HG03066 (cell line): ENCODE measurements around the gene OR8B8.
A peak's percentile ranks its signal among the peaks of the same experiment; 100 is the strongest.
"Not testable (repeated sequence)": the region's sequence is repeated elsewhere in the genome, so short reads cannot be mapped to it uniquely, and the experiment has no call there.

Experiments
- ATAC-seq: cut with Tn5 transposase; IDR thresholded peaks from one replicate; pipeline ENCODE4 v1.9.1; 2021; ENCODE audit warnings: low read depth; ENCODE audit not compliant: unreplicated experiment

Gene OR8B8

GRCh38 chr11:124442442-124442841 lies 3.1 kb downstream of the OR8B8 start:
- ATAC-seq: no peak

DNA sequence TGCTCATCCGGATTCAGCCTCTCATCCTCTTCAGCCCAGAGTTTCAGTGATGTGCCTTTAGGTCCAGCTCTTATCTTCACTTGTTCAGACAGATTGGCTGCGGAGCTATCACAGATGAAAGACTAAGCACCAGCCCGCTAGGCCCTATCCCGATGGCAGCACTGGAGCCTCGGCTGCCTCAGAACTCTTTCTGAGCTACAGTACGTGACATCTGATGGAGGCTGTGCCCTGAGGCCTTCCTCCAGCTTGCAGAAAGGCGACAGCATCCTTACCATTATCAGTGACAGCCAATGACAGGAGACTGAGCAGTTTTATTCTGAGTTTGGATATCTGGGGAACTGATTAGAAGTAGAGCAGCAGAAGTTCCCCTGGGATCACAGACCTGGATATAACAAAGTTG lies 4.0 kb downstream of the OR8B8 start:
- ATAC-seq: no peak

DNA sequence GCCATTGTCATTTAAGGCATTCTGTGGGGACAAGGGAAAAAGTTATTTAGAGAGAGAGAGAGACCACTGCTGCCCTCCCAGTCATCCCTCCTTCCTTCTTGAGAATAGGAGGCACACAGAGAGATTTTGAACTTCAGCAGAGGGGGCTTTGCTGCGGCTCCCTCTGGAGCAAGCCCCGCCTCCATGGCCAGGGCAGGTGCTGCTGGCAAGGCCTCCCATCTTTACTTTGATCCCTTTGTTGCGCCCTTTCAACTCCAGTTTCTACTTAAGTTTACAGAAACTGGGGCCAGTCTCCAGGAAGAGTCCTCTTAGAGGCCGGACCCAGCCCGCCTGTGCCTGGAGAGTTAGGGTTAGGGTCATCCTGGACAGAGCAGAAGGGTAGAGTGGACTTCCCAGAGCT lies 4.4 kb downstream of the OR8B8 start:
- no peak for ATAC-seq

DNA sequence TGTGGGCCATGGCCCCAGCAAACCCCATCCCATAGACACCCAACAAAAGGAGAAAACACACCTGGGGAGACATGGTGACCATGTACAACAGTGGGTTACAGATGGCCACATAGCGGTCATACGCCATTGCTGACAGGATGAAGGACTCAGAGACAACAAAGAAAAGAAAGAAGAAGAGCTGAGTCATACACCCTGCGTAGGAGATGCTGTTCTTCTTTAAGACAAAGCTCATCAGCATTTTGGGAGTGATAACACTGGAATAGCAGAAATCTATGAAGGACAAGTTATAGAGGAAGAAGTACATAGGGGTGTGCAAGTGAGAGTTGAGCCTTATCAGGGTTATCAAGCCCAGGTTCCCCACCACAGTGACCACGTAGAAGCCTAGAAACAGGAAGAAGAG lies 4.9 kb downstream of the OR8B8 start:
- no peak for ATAC-seq

GRCh38 chr11:124434699-124435098 lies 10.8 kb downstream of the OR8B8 start:
- no peak for ATAC-seq

- no peak for ATAC-seq
These were observed 15.9 kb downstream of the OR8B8 start for GRCh38 chr11:124429599-124429998.

DNA sequence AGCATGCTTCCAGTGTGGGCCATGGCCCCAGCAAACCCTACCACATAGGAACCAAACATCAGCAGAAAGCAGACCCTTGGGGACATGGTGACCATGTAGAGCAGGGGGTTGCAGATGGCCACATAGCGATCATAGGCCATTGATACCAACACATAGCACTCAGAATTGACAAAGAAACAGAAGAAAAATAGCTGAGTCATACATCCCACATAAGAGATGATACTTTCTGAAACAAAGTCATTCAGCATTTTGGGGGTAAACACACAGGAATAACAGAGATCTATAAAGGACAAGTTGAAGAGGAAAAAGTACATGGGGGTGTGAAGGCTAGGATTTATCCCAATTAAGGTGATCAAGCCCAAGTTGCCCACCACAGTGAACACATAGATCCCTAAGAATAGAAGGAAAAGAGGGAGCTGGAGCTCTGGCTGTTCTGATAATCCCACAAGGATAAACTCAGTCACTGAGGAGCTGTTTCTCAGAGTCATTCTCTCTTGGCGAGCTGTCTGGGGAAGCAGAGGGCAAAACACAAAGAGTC lies 21.0 kb downstream of the OR8B8 start, which contains the start of gene OR8B4:
TSS of gene OR8B4 (minus strand) at position 488 of the 538 bp plus-strand sequence. CDS start at position 488, 0 bp downstream.
- ATAC-seq: no peak

GRCh38 chr11:124421043-124421442 lies 24.5 kb downstream of the OR8B8 start:
- ATAC-seq: no peak

DNA sequence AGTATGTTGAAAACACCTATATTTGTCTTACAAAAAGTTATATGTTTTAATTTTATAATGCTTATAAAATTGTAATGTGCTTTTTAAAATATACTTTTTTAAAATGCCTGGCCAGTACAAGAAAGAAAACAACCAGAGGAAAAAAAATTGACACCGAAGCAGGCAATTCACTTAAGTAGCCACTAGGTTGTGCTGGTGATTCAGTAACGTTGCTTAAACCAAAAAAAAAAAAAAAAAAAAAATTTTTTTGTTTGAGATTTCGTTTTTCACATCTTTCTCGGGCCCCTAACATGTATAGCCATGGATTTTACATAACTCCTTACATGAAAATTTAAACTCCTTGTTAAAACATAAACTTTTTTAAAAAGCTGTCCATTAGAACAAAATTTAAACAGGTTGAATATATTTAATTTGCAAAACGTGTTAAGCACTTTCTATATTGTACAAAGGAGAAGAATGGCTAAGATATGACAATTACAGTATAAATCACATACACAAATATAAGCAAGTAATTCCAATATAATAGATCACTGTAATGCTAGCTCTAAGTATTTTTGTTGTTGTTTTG lies 30.1 kb downstream of the OR8B8 start:
- no peak for ATAC-seq

DNA sequence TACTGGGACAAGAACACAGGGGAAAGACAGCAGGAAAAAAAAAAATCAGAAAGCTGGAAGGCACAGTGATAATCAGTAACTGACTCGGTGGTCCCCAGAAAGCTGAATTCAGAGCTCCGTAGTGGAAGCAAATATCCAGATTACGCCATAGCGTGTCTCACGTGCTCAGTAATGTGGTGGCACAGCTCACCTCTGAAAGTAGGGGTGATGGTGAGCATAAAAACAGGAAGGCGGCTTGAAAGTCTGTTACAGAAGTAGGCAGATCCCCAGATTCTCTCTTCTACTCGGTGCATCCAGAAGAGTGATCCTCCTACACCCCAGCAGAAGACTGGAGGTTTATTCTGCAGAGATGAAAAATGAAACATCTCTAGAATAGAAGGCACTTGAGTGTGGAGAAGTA lies 35.6 kb downstream of the OR8B8 start:
- no peak for ATAC-seq

GRCh38 chr11:124405581-124405980 lies 39.9 kb downstream of the OR8B8 start:
- ATAC-seq: no peak

DNA sequence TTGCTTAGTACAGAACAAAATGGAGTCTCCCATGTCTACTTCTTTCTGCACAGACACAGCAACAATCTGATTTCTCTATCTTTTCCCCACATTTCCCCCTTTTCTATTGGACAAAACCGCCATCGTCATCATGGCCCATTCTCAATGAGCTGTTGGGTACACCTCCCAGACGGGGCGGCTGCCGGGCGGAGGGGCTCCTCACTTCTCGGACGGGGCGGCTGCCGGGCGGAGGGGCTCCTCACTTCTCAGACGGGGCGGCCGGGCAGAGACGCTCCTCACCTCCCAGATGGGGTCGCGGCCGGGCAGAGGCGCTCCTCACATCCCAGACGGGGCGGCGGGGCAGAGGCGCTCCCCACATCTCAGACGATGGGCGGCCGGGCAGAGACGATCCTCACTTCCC lies 42.3 kb downstream of the OR8B8 start:
- not testable (repeated sequence) for ATAC-seq

GRCh38 chr11:124402326-124402922 lies 43.1 kb downstream of the OR8B8 start:
- peak; percentile 97 for ATAC-seq

DNA sequence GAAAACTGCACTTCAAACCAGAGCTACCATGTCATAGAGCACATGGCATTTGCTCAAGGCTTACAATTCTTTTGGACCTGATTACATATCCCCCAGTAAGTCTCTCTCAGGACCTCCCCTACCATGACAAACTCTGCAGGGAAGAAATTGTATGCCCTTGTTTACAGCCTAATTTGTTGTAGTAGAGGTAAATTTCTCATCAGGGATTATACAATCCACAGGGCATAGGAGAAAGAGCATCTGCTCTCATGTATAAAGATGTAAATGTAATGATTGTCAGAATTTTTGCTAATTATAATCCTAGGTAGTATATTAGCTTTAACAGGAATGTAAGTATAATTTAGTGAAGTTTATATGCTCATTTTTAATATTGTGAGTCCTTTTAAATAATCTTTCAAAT lies 46.6 kb downstream of the OR8B8 start, which contains the start of gene OR8B3:
TSS of gene OR8B3 (minus strand) at position 101 of the 400 bp plus-strand sequence. CDS start 1,673 bp downstream, outside the sequence.
- ATAC-seq: no peak

GRCh38 chr11:124396847-124397246 lies 48.6 kb downstream of the OR8B8 start:
- ATAC-seq: not testable (repeated sequence)

DNA sequence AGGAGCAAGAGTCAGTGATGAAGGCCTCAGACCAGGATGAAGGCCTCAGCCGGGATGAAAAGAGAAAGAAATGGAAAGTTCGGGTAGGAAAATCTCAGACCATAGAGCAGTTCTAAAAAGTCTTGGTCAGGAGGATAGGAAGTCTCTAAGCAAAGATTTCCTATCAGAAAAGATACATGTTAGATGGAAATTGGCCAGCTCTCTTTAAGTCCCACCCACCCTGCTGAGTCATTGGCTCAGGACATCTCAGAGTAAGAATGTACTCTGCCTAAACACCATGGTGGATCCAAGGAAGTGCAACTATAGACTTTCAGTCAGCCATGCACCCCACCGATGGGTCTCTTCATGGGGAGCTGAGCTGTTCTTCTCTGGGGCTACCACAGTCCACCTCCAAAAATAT lies 51.1 kb downstream of the OR8B8 start:
- no peak for ATAC-seq
